H9 (cell line): Measurements from ENCODE around the gene TSGA10IP. TPM values are rescaled to one million over a fixed set of nuclear protein-coding genes. Genes with fewer than 3 reads are reported as not detected.
A peak's percentile ranks its signal among the peaks of the same experiment; 100 is the strongest.
"Not testable (repeated sequence)": the region's sequence is repeated elsewhere in the genome, so short reads cannot be mapped to it uniquely, and the experiment has no call there.

Experiments used
- DNase-seq: peaks from one replicate; pipeline ENCODE4 v3.0.0-alpha.2; 2017
- H2AFZ ChIP-seq: one replicate; pipeline ENCODE4 v1.6.1; 2013; ENCODE audit warnings: mild to moderate bottlenecking, low read length, control low read depth, moderate library complexity
- H2AK5ac ChIP-seq: 2 replicates; pipeline ENCODE4 v1.6.1; 2013; ENCODE audit warnings: low read length, control low read depth, mixed read lengths; ENCODE audit not compliant: insufficient read length
- H2BK120ac ChIP-seq: one replicate; pipeline ENCODE4 v1.6.1; 2013; ENCODE audit warnings: low read depth, mild to moderate bottlenecking, low read length, control low read depth, inconsistent platforms; ENCODE audit not compliant: poor library complexity, severe bottlenecking
- H2BK12ac ChIP-seq: 2 replicates; pipeline ENCODE4 v1.6.1; 2013; ENCODE audit warnings: low read length, control low read depth, mixed read lengths, low read depth; ENCODE audit not compliant: insufficient read length
- H2BK15ac ChIP-seq: 2 replicates; pipeline ENCODE4 v1.6.1; 2013; ENCODE audit warnings: low read depth, low read length, control low read depth
- H2BK20ac ChIP-seq: one replicate; pipeline ENCODE4 v1.6.1; 2013; ENCODE audit warnings: low read depth, mild to moderate bottlenecking, low read length, control low read depth, inconsistent platforms; ENCODE audit not compliant: poor library complexity, severe bottlenecking
- H2BK5ac ChIP-seq: 2 replicates; pipeline ENCODE4 v1.6.1; 2013; ENCODE audit warnings: low read length, control low read depth, mixed read lengths; ENCODE audit not compliant: insufficient read length
- H3K14ac ChIP-seq: 2 replicates; pipeline ENCODE4 v1.6.1; 2013; ENCODE audit warnings: low read length, control low read depth; ENCODE audit not compliant: insufficient read depth
- H3K18ac ChIP-seq: 2 replicates; pipeline ENCODE4 v1.6.1; 2013; ENCODE audit warnings: low read depth, mild to moderate bottlenecking, mixed read lengths, low read length, control low read depth; ENCODE audit not compliant: insufficient read length
- H3K23ac ChIP-seq: 2 replicates; pipeline ENCODE4 v1.6.1; 2013; ENCODE audit warnings: low read length, control low read depth, mixed read lengths, low read depth; ENCODE audit not compliant: insufficient read length
- H3K23me2 ChIP-seq: 2 replicates; pipeline ENCODE4 v1.6.1; 2013; ENCODE audit warnings: low read depth, mild to moderate bottlenecking, mixed read lengths, low read length, control low read depth; ENCODE audit not compliant: insufficient read length, poor library complexity, severe bottlenecking
- H3K27ac ChIP-seq: 2 replicates; pipeline ENCODE4 v1.5.1; 2013; ENCODE audit warnings: low read length, control low read depth, mixed read lengths, low read depth; ENCODE audit not compliant: insufficient read length
- H3K27me3 ChIP-seq: 2 replicates; pipeline ENCODE4 v1.6.1; 2013; ENCODE audit warnings: low read length, control low read depth, inconsistent platforms; ENCODE audit not compliant: insufficient read depth
- H3K4ac ChIP-seq: 2 replicates; pipeline ENCODE4 v1.6.1; 2013; ENCODE audit warnings: low read depth, mild to moderate bottlenecking, control low read depth, inconsistent platforms, low read length, moderate library complexity
- H3K4me1 ChIP-seq: 2 replicates; pipeline ENCODE4 v1.6.1; 2013; ENCODE audit warnings: low read length, control low read depth, inconsistent platforms; ENCODE audit not compliant: insufficient read depth
- H3K4me2 ChIP-seq: 2 replicates; pipeline ENCODE4 v1.6.1; 2013; ENCODE audit warnings: low read length, control low read depth, mixed read lengths; ENCODE audit not compliant: insufficient read length, insufficient read depth
- H3K56ac ChIP-seq: 2 replicates; pipeline ENCODE4 v1.6.1; 2013; ENCODE audit warnings: low read depth, mild to moderate bottlenecking, mixed read lengths, low read length, control low read depth; ENCODE audit not compliant: insufficient read length
- H3K79me1 ChIP-seq: 2 replicates; pipeline ENCODE4 v1.6.1; 2013; ENCODE audit warnings: low read depth, mild to moderate bottlenecking, moderate library complexity, low read length, control low read depth, inconsistent platforms; ENCODE audit not compliant: insufficient read depth, poor library complexity, severe bottlenecking
- H3K79me2 ChIP-seq: 2 replicates; pipeline ENCODE4 v1.6.1; 2013; ENCODE audit warnings: low read length, control low read depth, inconsistent platforms; ENCODE audit not compliant: insufficient read depth
- H3K9ac ChIP-seq: 2 replicates; pipeline ENCODE4 v1.6.1; 2013; ENCODE audit warnings: low read length, control low read depth, mixed read lengths; ENCODE audit not compliant: insufficient read length; ENCODE audit errors: extremely low read depth
- H3K9me3 ChIP-seq: one replicate; pipeline ENCODE4 v1.6.1; 2013; ENCODE audit warnings: low read depth, low read length, inconsistent platforms; ENCODE audit not compliant: control insufficient read depth
- H3T11ph ChIP-seq: one replicate; pipeline ENCODE4 v1.6.1; 2013; ENCODE audit warnings: mild to moderate bottlenecking, low read length, control low read depth, inconsistent platforms
- H4K20me1 ChIP-seq: one replicate; pipeline ENCODE4 v1.6.1; 2013; ENCODE audit not compliant: control insufficient read depth, insufficient read length, insufficient read depth
- H4K5ac ChIP-seq: 2 replicates; pipeline ENCODE4 v1.6.1; 2013; ENCODE audit warnings: low read depth, mild to moderate bottlenecking, mixed read lengths, low read length, control low read depth; ENCODE audit not compliant: insufficient read length
- H4K8ac ChIP-seq: replicated peaks from 2 replicates; pipeline ENCODE4 v1.6.1; 2013; ENCODE audit warnings: low read length, control low read depth, mixed read lengths, low read depth; ENCODE audit not compliant: insufficient read length
- H4K91ac ChIP-seq: 2 replicates; pipeline ENCODE4 v1.6.1; 2013; ENCODE audit warnings: low read depth, mild to moderate bottlenecking, moderate library complexity, mixed read lengths, low read length, control low read depth; ENCODE audit not compliant: insufficient read length
- H3K27ac Mint-ChIP-seq, 3 experiments: 2 replicates in 2 of 3; 3 replicates in 1 of 3; pipeline ENCODE4 v1.8.0; 2020 to 2021; ENCODE audit warnings: mixed read lengths in 3 of 3, mild to moderate bottlenecking in 1 of 3, moderate library complexity in 1 of 3
- H3K27me3 Mint-ChIP-seq: 2 replicates; pipeline ENCODE4 v1.8.0; 2021; ENCODE audit warnings: low read depth, mild to moderate bottlenecking, moderate library complexity, mixed read lengths
- H3K36me3 Mint-ChIP-seq, 3 experiments: 2 replicates in 2 of 3; 3 replicates in 1 of 3; pipeline ENCODE4 v1.8.0; 2020 to 2021; ENCODE audit warnings: low read depth in 3 of 3, mixed read lengths in 3 of 3; ENCODE audit not compliant: insufficient read depth in 1 of 3
- H3K4me1 Mint-ChIP-seq, 2 experiments: 2 replicates each; pipeline ENCODE4 v1.8.0; 2020; ENCODE audit warnings: mixed read lengths in 2 of 2
- H3K4me3 Mint-ChIP-seq, 2 experiments: 2 replicates in 1 of 2; 3 replicates in 1 of 2; pipeline ENCODE4 v1.8.0; 2020 to 2021; ENCODE audit warnings: mild to moderate bottlenecking in 2 of 2, mixed read lengths in 2 of 2, moderate library complexity in 1 of 2
- H3K9me3 Mint-ChIP-seq, 2 experiments: 2 replicates in 1 of 2; 3 replicates in 1 of 2; pipeline ENCODE4 v1.8.0; 2020; ENCODE audit warnings: mild to moderate bottlenecking in 2 of 2, mixed read lengths in 2 of 2, moderate library complexity in 1 of 2
- WGBS: extraction: QIAGEN DNeasy Blood & Tissue Kit; methylation state at CpG from one replicate; pipeline ENCODE4 v1.1.7; 2013; ENCODE audit warnings: missing lambda C conversion rate, low lambda C conversion rate, mixed read lengths; ENCODE audit not compliant: insufficient read length; ENCODE audit errors: extremely low coverage; 5-methylcytosine and 5-hydroxymethylcytosine counted together
- total RNA-seq: library from RNA; stranded (reverse); gene quantifications from 2 replicates; pipeline ENCODE4 v1.2.1, GENCODE V29; 2021

Gene TSGA10IP
- total RNA-seq, 1 experiment from 2014 or later, result 2.2 TPM

DNA sequence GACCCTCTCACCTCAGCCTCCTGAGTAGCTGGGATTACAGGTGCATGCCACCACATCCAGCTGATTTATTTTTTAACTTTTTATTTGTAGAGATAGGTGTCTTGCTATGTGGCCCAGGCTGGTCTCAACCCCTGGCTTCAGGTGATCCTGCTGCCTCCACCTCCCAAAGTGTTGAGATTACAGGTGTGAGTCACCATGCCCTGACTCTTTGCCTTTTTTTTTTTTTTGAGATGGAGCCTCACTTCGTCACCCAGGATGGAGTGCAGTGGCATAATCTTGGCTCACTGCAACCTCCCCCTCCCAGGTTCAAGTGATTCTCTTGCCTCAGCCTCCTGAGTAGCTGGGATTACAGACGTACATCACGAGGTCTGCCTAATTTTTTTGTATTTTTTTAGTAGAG is 6.4 kb downstream of the TSGA10IP start:
- peaks cover 0 to 22% (median 2%) of the 10 kb centered on the region in 3 experiments; a peak in 4 of 7 replicates for H3K36me3 Mint-ChIP-seq
- not testable (repeated sequence) for H4K5ac ChIP-seq, H3K79me1 ChIP-seq, H3K9me3 Mint-ChIP-seq, H3K79me2 ChIP-seq, H3K4me2 ChIP-seq, DNase-seq, H3K4me1 ChIP-seq, H3K4me3 Mint-ChIP-seq, H3K27me3 ChIP-seq, H2BK20ac ChIP-seq, H4K91ac ChIP-seq, H3K27me3 Mint-ChIP-seq, H3K14ac ChIP-seq, H4K8ac ChIP-seq, H3K27ac ChIP-seq, H3K4me1 Mint-ChIP-seq, H3T11ph ChIP-seq, H4K20me1 ChIP-seq, H2AFZ ChIP-seq, H3K4ac ChIP-seq, H3K18ac ChIP-seq, H2AK5ac ChIP-seq, H3K56ac ChIP-seq, H3K23ac ChIP-seq, H2BK5ac ChIP-seq, H3K23me2 ChIP-seq, H3K9ac ChIP-seq, H3K9me3 ChIP-seq, H2BK12ac ChIP-seq, H2BK120ac ChIP-seq, H2BK15ac ChIP-seq
- peak overlapping the region in 1 of 3 experiments; percentile 44; a peak in 1 of 7 replicates for H3K27ac Mint-ChIP-seq
- no CpG with 5 or more reads among the region's 3 CpGs for WGBS
